C4-2B (cell line): ENCODE results near the gene BABAM2.
A peak's percentile ranks its signal among the peaks of the same experiment; 100 is the strongest.

ENCODE experiments used
- H3K27ac ChIP-seq: fragments of 450-650 bp; 2 replicates; pipeline ENCODE4 v1.5.1; 2017
- ZFX ChIP-seq: fragments of 450-650 bp; IDR thresholded peaks from 2 replicates; pipeline ENCODE4 v1.6.1; 2017
- TF ChIP-seq, protein P1 (sequence below): fragments of 450-650 bp; conservative IDR thresholded peaks from 2 replicates; pipeline ENCODE4 v1.5.1; 2017; ENCODE audit warnings: mild to moderate bottlenecking

Gene BABAM2

DNA sequence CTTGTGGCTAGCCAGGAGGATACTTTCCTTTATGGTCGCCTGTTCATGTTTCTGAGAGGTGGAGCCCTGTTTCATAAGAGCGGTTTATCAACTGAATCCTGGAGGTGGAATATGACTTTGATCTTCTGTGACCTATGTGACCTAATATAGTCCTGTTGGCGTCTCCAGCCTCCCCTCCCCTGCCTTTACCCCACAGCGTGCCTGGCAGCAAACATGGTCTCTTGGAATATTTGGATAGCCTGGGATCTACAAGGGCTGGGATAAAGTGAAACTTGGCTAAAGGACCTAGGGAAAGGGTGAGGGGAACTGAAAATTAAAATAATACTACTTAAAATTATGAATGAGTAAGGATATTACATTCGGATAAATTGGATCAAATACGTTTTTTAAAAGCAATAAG lies 246.0 kb downstream of the BABAM2 start:
- peak overlapping the region; percentile 20; the same call in 1 of the 2 replicates for H3K27ac ChIP-seq
- TF ChIP-seq, protein P1, sequence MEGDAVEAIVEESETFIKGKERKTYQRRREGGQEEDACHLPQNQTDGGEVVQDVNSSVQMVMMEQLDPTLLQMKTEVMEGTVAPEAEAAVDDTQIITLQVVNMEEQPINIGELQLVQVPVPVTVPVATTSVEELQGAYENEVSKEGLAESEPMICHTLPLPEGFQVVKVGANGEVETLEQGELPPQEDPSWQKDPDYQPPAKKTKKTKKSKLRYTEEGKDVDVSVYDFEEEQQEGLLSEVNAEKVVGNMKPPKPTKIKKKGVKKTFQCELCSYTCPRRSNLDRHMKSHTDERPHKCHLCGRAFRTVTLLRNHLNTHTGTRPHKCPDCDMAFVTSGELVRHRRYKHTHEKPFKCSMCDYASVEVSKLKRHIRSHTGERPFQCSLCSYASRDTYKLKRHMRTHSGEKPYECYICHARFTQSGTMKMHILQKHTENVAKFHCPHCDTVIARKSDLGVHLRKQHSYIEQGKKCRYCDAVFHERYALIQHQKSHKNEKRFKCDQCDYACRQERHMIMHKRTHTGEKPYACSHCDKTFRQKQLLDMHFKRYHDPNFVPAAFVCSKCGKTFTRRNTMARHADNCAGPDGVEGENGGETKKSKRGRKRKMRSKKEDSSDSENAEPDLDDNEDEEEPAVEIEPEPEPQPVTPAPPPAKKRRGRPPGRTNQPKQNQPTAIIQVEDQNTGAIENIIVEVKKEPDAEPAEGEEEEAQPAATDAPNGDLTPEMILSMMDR: no peak
- no peak for TF ChIP-seq ZFX

DNA sequence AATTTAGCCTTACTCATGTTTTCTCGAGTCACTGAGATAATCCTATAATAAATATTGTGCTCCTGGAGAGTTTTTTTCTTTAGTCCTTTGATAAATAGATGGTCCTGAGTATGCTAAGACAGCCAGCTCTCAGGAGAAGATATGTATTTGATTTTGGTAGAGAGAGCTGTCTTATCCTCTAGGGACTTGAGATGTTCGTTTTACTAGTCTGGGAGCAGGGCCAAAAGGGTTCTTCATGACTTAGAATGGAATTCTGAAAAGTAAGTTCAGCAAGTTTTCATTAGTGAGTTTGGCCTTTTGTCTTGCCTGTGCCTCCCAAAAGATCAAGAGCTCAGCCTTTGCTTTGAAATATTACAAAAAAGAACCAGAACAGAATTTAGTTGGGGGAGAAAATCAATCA lies 246.7 kb downstream of the BABAM2 start:
- TF ChIP-seq, protein P1: no peak
- TF ChIP-seq ZFX: no peak
- no peak overlapping the region for H3K27ac ChIP-seq

DNA sequence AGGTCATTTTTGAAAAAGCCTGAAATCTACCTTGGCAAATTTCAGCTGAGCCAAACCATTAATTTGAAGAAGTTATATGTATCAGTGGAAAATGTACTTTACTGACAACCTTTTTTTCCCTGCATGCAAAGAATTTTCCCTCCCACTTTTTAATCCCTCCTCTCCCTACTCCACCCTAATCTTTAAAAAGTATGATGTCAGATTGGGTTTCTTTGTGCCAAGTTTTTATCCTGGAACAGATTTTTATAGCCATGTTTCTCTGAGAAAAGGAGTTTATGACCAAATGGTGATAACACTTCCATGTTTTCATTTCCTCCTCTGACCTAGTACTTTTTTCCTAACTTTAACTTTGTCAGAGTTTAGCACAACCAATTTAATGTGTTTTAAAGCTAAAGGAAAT lies 251.9 kb downstream of the BABAM2 start:
- TF ChIP-seq ZFX: no peak
- TF ChIP-seq, protein P1: no peak
- H3K27ac ChIP-seq: no peak overlapping the region

DNA sequence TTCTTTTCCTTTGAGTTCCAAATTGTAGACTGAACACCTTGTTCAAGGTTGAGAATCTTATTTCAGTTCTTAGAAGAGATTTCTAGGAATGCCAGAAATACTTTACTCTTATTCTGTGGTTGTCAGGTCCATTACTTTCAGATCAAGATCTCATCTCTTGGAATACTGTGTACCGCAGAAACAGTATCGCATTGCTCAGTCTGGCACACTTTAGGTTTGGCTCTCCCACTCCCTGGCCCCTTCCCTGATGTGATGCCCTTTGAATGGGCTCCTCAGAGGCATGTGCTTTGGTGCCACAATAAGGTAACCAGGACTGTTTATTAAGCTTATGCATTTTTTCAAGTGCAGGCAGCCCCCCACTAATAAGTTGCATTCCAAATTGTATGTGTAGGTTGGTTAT lies 257.5 kb downstream of the BABAM2 start:
- TF ChIP-seq, protein P1: no peak
- TF ChIP-seq ZFX: no peak
- no peak overlapping the region for H3K27ac ChIP-seq

DNA sequence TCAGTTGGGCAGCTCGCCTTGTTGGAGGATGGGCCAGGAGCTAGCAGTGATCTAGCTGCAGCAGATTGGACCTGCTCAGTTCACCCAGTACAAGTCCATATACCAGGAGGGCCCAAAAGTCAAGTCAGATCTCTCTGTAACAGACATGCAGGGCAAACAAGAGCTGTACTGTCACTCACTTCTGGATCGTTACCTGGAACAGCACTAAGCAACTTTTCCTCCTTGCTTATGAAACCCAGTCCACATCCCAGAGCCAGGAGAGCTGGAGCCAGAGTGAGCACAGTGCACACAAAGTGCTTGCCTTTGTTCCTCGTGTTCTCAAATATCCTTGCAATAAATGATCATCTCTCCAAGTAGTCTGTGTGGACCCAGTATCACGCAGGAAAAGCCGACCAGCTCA lies 258.0 kb downstream of the BABAM2 start:
- H3K27ac ChIP-seq: no peak overlapping the region
- TF ChIP-seq ZFX: no peak
- TF ChIP-seq, protein P1: no peak

DNA sequence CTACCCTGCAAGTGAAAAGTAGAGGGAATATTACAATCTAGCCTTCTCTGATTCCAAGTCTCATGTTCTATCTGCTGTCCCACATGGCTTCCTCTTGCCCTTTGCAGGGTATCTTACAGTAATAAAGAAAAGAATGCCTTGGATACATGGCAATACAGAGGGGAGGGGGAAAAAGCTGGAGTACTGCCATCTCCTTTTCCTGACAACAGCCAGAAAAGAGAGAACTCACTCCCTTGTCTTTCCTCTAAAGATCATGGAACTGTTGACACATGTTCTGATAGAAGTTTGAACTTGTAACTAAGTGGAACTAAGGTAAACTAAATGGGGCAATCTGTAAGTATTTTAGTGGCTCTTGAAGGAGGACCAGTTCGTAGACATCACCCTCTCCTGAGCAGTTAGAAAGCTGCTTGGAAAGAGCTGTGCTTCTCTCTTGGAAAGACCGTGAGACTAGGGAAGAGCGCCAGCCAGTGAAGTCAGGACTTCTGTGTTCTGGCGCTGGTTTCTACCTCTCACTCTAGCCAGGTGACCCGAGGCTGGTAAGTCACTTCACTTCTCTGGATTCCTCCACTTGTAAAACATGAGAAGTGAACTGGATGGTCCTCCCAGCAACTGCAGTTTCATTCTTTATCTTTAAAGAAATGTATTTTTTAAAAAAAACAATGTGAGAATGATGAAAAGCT lies 259.8 kb downstream of the BABAM2 start:
- TF ChIP-seq ZFX: no peak
- no peak overlapping the region for H3K27ac ChIP-seq

DNA sequence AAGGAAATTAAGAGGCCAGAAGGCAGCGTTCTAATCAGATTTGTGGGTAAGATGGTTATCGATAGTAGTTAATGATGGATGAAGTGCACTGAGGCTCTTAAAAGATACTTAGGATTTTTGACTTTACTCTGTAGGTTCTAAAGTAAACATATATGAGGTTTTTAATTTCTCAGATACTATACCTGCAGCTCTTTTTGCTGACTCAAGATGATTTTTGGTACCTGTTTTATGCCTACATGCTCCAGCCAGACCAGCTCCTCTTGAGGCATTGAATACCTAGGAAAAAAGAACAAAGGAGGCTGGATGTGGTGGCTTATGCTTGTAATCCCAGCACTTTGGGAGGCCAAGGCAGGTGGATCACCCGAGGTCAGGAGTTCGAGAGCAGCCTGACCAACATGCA lies 260.5 kb downstream of the BABAM2 start:
- no peak for TF ChIP-seq ZFX
- TF ChIP-seq, protein P1: no peak

DNA sequence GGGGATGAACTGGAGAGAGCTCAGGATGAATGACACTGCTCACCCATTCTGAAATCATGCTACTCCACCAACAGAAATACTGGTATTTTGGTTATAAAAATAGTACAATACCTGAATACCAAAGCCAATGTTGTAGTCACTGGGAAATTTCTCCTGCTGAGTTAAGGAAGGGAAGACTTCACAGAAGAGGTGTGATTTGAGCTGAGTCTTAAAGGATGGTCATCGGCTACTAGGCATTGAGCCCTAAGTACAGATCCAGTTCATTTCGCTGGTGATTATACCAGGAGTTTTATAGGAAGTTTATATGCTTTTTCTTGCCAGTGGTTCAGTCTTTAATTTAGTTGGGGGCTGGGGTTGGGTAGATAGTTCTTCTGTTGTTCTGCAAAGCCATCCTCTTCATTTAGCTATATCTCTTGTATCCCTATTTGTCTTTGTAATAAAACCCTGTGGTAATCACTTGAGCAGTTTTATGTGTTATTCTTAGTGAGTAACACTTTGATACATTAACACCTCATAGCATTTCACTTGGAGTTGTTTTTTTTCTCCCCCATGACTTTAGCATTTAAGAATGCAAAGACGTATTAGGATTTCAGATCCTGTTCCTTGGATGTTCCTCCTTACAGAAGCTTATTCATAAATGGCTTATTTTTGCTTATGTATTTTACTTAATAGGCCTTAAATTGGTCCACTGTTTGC lies 262.2 kb downstream of the BABAM2 start:
- no peak overlapping the region for H3K27ac ChIP-seq
- TF ChIP-seq, protein P1: no peak
- TF ChIP-seq ZFX: no peak

More for the DNA sequence above, 260.5 kb downstream of the BABAM2 start:
- no peak overlapping the region for H3K27ac ChIP-seq
